Renal pelvis (tissue), 4 donors: ENCODE results near the gene CSGALNACT2. TPM values are rescaled to one million over a fixed set of nuclear protein-coding genes. Genes with fewer than 3 reads are reported as not detected.
"Not testable (repeated sequence)": the region's sequence is repeated elsewhere in the genome, so short reads cannot be mapped to it uniquely, and the experiment has no call there.

Source experiments
- DNase-seq: peaks from one replicate; pipeline ENCODE4 v3.0.0-alpha.2; 2013
- polyA plus RNA-seq, 3 donors: library from polyadenylated mRNA; unstranded; fragments of 120-200 nt; gene quantifications; one replicate each; pipeline ENCODE4 v1.2.1, GENCODE V29; 2013; ENCODE audit not compliant: insufficient read length in 3 of 3

The CSGALNACT2 gene
- polyA plus RNA-seq, 3 donors = 16.4 to 21.3 (median 18.3) TPM

- no peak for DNase-seq
Observed at GRCh38 chr10:43174969-43175368, 36.7 kb downstream of the CSGALNACT2 start.

- no peak for DNase-seq
Observed at GRCh38 chr10:43176271-43176670, 38.0 kb downstream of the CSGALNACT2 start.

- DNase-seq = no peak
Observed at GRCh38 chr10:43177595-43177994, 39.4 kb downstream of the CSGALNACT2 start.

- DNase-seq = no peak
Observed at GRCh38 chr10:43181146-43181545, 42.9 kb downstream of the CSGALNACT2 start.

GRCh38 chr10:43183764-43184163, 45.5 kb downstream of the CSGALNACT2 start:
- not testable (repeated sequence) for DNase-seq

GRCh38 chr10:43186150-43186549, 47.9 kb downstream of the CSGALNACT2 start:
- DNase-seq = no peak

GRCh38 chr10:43187213-43187612, 49.0 kb downstream of the CSGALNACT2 start:
- DNase-seq = no peak

GRCh38 chr10:43188702-43189101, 50.5 kb downstream of the CSGALNACT2 start:
- DNase-seq = no peak

GRCh38 chr10:43190289-43190688, 52.0 kb downstream of the CSGALNACT2 start:
- DNase-seq = no peak

- DNase-seq = no peak
Observed at GRCh38 chr10:43190775-43191174, 52.5 kb downstream of the CSGALNACT2 start.

GRCh38 chr10:43192884-43193283, 54.6 kb downstream of the CSGALNACT2 start:
- DNase-seq = no peak

GRCh38 chr10:43193496-43194080, 55.3 kb downstream of the CSGALNACT2 start:
- DNase-seq = no peak

- DNase-seq = no peak
Observed at GRCh38 chr10:43194266-43194665, 56.0 kb downstream of the CSGALNACT2 start.

GRCh38 chr10:43194859-43195258, 56.6 kb downstream of the CSGALNACT2 start:
- no peak for DNase-seq

- no peak for DNase-seq
Observed at GRCh38 chr10:43195557-43195956, 57.3 kb downstream of the CSGALNACT2 start.

GRCh38 chr10:43196131-43196980, 58.1 kb downstream of the CSGALNACT2 start:
- DNase-seq = no peak

- DNase-seq = no peak
Observed at GRCh38 chr10:43196981-43197833, 59.0 kb downstream of the CSGALNACT2 start.

- no peak for DNase-seq
Observed at GRCh38 chr10:43197834-43198681, 59.8 kb downstream of the CSGALNACT2 start.

- no peak for DNase-seq
Observed at GRCh38 chr10:43198682-43199005, 60.4 kb downstream of the CSGALNACT2 start.

- no peak for DNase-seq
Observed at GRCh38 chr10:43199088-43199683, 60.9 kb downstream of the CSGALNACT2 start.
